ENCODE data around the gene FAM181A. TPM values are rescaled to one million over a fixed set of nuclear protein-coding genes. Genes with fewer than 3 reads are reported as not detected.

FAM181A gene
- total and polyA plus RNA-seq, 9 of the 15 experiments (the other 6 are each of a cell fraction or from before 2014, with no cell fraction given) = not detected

- H3K27me3 ChIP-seq (ENCODE audit: control insufficient read depth in 2 of 2, insufficient read depth in 2 of 2, low read length in 2 of 2) = peaks cover 2 to 12% of the 10 kb centered on the region in 2 experiments; a peak in 2 of 5 replicates
- H3K9me3 ChIP-seq (replicated peaks; ENCODE audit: control insufficient read depth, insufficient read depth, low read depth, low read length) = no peaks in the 10 kb centered on the region
- no peaks in the 10 kb centered on the region for H3K79me2 ChIP-seq (ENCODE audit: control insufficient read depth, insufficient read depth, low read length)
- H4K20me1 ChIP-seq (replicated peaks; ENCODE audit: control insufficient read depth, insufficient read depth, low read length) = no peaks in the 10 kb centered on the region
- DNase-seq (ENCODE audit: extremely low read depth in 1 of 4, low spot score in 3 of 4) (no peak), ATAC-seq (no peak), FAIRE-seq (no peak)
- intact Hi-C loops (cut with micrococcal nuclease) (no loop called here), in situ Hi-C loops (cut with MboI) (no loop called here)
- BruUV-seq (replicated peaks) = no TSS peak
- ChIA-PET CTCF (ENCODE audit: low intra/inter-chr PET ratio) (no interaction called here), POLR2A (no interaction called here)
- no peaks in the 10 kb centered on the region for H3K9me1 ChIP-seq (ENCODE audit: control insufficient read depth, insufficient read depth, low read length)
- no peak overlapping the region for H3K4me2 ChIP-seq (ENCODE audit: insufficient read depth, low read length)
- peaks cover 0 to 8% of the 10 kb centered on the region in 2 experiments; a peak in 1 of 5 replicates for H3K4me1 ChIP-seq (replicated peaks in 1 of 2; ENCODE audit: control insufficient read depth in 2 of 2, insufficient read depth in 2 of 2, low read length in 2 of 2)
- no peak overlapping the region for H2AFZ ChIP-seq (ENCODE audit: low read depth, low read length)
- H3K4me3 ChIP-seq = no peak overlapping the region
- no peak overlapping the region for H3K9ac ChIP-seq (ENCODE audit: insufficient read depth in 1 of 2, low read depth in 2 of 2, low read length in 2 of 2)
- no peak overlapping the region for H3K27ac ChIP-seq (ENCODE audit: extremely low read depth, low read depth, low read length)
- WGBS (ENCODE audit: insufficient coverage, low coverage, missing lambda C conversion rate) = 0% methylated on average over 5 of the region's 7 CpGs
- no peaks in the 10 kb centered on the region for H3K36me3 ChIP-seq (ENCODE audit: control insufficient read depth, insufficient read depth, low read length)
- TF ChIP-seq ZBTB5 (IDR thresholded peaks at IDR 0.05) (no peak), ELF4 (CRISPR knock-in tag; IDR thresholded peaks at IDR 0.05) (no peak), SNAPC5 (CRISPR knock-in tag; IDR thresholded peaks at IDR 0.05) (no peak), GATAD2B (IDR thresholded peaks at IDR 0.05; ENCODE audit: borderline replicate concordance) (no peak), BRD4 (IDR thresholded peaks at IDR 0.05) (no peak), GTF3C2 (IDR thresholded peaks at IDR 0.05; ENCODE audit: borderline replicate concordance, extremely low read depth, insufficient read length) (no peak), RFX1 (IDR thresholded peaks at IDR 0.05) (no peak), RBM25 (IDR thresholded peaks at IDR 0.05; ENCODE audit: low read depth, low read length, severe bottlenecking) (peak; percentile 14)
Observed at GRCh38 chr14:93958567-93959238, 31.6 kb downstream of the FAM181A start.
